Renal cortical epithelial cell (primary cell): ENCODE data around the gene PTGES3. TPM values are rescaled to one million over a fixed set of nuclear protein-coding genes. Genes with fewer than 3 reads are reported as not detected.
A peak's percentile ranks its signal among the peaks of the same experiment; 100 is the strongest.
"Not testable (repeated sequence)": the region's sequence is repeated elsewhere in the genome, so short reads cannot be mapped to it uniquely, and the experiment has no call there.

Source experiments
- DNase-seq: peaks from one replicate; pipeline ENCODE4 v3.0.0-alpha.2; 2011; ENCODE audit warnings: low read depth
- total RNA-seq: library from RNA; depleted of rRNA; stranded (reverse); fragments of >200 nt; gene quantifications from 2 replicates; pipeline ENCODE4 v1.2.3, GENCODE V29; 2014

PTGES3 gene
- total RNA-seq, 1 donor from 2014 or later = 156 TPM

DNA sequence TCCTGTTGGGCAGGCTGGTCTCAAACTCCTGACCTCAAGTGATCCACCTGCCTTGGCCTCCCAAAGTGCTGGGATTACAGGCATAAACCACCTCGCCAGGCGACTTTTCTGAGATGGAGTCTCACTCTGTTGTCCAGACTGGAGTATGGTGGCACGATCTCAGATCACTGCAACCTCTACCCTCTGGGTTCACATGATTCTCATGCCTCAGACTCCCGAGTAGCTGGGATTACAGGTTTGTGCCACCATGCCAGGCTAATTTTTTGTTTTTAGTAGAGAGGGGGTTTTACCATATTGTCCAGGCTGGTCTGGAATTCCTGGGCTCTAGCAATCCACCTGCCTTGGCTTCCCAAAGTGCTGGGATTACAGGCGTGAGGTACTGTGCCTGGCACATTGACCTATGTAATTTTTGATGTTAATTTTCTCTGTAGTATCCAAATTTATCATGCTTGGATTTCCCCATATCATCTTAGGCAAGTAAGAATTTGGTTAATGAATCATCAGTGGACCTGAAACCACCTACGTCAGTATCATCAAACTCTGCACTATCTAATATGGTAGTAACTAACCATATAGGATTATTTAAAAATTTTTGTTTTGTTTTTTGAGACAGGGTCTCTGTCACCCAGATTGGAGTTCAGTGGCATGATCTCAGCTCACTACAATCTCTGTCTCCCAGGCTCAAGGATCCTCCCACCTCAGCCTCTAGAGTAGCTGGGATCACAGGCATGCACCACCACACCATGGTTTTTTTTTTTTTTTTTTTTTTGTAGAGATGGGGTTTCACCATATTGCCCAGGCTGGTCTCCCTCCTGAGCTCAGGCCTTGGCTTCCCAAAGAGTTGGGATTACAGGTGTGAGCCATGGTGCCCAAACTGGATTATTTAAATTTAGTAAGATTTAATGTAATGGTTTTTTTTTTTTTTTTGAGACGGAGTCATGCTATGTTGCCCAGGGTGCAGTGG, 30.4 kb downstream of the PTGES3 start:
- no peak for DNase-seq

GRCh38 chr12:56653781-56654180, 34.3 kb downstream of the PTGES3 start:
- not testable (repeated sequence) for DNase-seq

DNA sequence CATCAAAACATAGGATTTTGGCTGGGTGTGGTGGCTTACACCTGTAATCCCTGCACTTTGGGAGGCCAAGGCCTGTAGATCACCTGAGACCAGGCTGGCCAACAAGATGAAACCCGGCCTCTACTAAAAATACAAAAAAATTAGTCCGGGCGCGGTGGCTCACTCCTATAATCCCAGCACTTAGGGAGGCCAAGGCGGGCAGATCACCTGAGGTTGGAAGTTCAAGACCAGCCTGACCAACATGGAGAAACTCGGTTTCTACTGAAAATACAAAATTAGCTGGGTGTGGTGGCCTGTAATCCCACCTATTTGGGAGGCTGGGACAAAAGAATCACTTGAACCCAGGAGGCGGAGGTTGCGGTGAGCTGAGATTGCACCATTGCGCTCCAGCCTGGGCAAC, 40.1 kb downstream of the PTGES3 start:
- not testable (repeated sequence) for DNase-seq

GRCh38 chr12:56645717-56646446, 42.2 kb downstream of the PTGES3 start, which contains the start of gene ATP5F1B:
Gene ATP5F1B, minus strand, starts transcription at chr12:56645984. Its CDS starts 21 bp downstream, at chr12:56645963.
- DNase-seq = peak; percentile 100

DNA sequence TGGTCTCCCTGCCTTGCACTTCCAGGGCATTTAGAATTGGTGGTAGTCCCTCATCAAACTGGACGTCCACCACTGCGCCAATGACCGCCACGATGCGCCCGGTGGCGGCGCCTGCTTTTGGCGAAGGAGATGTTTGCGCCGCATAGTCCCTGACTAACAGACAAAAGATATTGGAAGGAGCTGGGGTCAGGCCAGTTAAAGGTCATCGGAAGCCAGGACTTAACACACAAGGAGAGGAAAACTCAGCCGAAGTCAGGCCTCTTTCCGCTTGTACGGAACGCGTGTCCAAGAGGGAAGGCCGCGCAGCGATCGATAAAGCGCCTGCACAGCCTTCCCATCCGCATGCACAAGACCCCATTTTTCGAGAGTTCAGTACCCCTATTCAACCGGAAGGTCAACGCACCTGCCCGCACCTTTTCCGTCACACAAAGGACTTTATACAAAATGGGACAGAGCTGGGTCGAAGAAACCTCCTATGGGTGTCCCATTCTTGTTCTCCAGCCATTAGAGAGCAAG, 42.8 kb downstream of the PTGES3 start:
- DNase-seq = no peak

DNA sequence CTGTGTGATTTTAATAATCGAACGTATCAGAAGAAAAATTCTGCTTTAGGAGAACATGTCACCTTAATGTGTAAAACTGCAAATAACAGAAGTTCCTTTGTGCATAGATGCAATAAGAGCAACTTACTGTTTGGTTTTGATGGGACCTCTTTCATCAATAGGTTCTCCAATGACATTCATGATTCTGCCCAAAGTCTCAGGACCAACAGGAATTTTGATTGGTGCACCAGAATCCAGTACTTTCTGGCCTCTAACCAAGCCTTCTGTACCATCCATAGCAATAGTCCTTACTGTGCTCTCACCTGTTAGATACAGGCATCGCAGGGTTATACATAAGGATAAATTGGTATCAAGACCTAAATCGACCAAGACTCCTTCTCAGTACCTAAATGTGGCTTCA, 43.4 kb downstream of the PTGES3 start:
- DNase-seq = no peak

DNA sequence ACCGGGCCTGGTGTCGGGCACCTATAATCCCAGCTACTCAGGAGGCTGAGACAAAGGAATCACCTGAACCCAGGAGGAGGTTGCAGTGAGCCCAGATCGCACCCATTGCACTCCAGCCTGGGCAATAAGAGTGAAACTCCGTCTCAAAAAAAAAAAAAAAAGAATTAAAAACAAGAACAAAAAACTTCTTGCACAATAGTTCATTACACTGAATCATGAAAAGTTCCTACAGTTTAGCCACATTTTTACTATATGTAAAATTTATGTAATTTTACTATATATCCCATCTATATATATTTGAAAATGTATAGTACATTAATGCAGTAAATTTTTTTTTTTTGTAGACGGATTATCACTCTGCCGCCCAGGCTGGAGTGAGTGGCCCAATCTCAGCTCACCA, 46.9 kb downstream of the PTGES3 start:
- DNase-seq = no peak

- no peak for DNase-seq
These were observed 50.5 kb downstream of the PTGES3 start for GRCh38 chr12:56637621-56638020.

GRCh38 chr12:56636675-56637540, 51.2 kb downstream of the PTGES3 start:
- DNase-seq = peak; percentile 99

DNA sequence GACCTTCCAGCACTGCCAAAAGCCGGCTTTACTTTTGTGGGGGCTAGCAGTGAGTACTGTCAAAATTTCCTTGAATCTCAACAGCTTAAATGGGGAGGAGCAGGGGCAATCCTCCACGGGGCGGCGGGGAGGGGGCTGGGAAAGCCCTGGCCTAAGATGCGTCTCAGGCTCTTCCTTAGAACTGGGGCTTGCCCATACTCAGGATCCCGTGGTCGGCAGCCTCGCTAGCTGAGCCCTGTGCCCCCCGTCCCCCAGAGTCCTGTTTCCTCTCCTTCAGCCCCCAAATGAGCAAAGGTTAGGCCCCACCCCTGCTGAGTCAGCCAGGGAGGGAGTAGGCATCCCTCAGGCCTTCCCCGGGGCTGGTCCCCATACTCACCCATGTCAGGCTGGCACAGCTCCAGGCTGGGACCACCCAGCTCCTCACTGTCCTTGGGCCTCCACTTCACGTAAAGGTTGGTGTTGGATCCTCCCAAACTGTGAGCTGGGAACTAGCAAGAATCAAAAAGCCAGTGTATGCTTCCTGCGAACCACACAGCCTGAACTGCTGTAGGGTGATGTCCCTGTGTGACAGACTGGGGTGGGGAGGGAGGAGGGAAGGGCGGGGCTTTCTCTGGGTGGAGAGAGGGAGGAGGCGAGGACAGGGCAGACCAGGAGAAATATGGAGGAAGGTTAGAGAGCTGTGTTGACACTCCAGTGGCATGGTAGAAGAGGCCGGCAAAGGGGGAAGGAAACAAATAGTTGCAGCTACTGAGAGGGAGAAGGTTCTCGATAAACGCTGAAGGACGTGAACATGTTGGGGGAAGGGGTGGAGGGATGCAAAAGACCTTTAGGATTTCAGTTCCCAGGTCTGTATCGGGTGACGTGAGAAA, 52.0 kb downstream of the PTGES3 start:
- peak; percentile 81 for DNase-seq

DNA sequence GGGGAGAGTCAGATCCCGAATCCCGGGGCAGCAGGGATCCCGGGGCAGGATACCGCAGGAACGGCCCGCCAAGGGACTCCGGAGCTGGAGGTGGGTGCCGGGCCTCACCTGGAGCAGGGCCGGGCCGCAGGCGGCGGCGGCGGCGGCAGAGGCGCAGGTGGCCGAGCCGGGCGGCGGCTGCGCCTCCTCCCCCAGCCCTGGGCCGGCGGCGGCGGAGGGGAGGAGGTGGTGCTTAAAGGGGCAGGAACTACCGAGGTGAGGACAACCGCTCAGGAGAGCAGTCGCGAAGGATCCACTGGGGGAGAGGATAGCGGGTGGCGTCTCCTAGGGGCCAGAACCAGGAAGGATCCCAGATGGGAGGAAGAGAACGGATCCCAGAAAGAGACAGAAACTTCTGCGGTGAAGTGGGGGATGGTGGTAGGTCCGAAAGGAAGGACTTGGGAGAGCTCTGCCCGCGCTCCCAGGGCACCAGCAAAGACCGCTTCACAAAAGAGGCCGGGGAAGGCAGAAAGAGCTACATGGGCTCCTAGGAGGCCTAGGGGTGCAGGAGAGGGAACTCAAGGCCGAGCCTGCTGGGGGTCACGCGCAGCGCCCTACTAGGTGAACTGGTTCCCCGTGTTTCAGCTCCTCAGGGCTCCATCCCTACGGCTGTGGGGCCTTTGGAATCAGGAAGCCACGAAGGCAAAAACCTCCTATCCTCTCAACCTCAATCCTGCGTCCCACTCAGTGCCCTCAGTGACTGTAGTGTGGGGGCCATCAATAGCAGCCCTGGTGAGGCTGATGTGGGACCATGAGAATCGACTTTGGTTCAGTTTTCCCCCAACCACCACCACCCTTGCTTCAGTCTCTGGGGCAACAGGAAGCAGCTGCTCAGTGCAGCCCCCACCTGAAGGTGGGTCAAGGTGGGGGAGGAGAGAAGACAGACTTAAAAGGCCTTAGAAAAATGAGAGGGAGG, 53.0 kb downstream of the PTGES3 start:
- DNase-seq = peak; percentile 82

- peak; percentile 51 for DNase-seq
These were observed 53.7 kb downstream of the PTGES3 start for GRCh38 chr12:56634242-56634836.

DNA sequence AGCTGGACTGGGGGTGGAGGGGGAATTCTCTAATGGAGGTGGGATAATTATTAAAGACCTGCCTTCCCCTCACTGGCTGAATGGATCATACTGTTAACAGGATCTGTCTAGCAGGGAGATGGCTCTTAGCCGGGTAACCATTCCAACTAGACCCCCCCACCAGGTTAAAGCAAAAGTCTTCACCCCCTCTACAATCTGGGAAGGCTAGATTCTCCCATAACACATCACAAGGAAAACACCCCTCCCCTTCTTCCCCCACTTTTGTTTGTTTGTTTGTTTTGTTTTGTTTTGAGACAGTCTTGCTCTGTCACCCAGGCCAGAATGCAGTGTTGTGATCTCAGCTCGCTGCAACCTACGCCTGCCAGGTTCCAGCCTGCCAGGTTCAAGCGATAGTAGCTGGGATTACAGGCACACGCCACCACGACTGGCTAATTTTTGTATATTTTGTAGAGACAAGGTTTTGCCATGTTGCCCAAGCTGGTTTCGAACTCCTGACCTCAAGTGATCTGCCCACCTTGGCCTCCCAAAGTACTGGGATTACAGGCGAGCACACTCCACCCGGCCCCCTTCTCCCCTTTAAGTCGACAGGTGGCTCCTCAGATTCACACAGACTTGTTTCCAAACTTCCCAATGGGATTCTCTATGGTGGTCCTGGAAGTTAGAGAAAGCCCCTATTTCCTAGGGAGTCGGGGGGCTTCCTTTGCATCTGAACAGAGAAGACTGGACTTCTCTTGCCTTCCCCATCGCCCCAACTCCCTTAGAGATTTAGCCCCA, 54.4 kb downstream of the PTGES3 start:
- DNase-seq = no peak

- DNase-seq = no peak
These were observed 55.2 kb downstream of the PTGES3 start for GRCh38 chr12:56632701-56633467.

- peak; percentile 25 for DNase-seq
These were observed 56.0 kb downstream of the PTGES3 start for GRCh38 chr12:56631790-56632700.

DNA sequence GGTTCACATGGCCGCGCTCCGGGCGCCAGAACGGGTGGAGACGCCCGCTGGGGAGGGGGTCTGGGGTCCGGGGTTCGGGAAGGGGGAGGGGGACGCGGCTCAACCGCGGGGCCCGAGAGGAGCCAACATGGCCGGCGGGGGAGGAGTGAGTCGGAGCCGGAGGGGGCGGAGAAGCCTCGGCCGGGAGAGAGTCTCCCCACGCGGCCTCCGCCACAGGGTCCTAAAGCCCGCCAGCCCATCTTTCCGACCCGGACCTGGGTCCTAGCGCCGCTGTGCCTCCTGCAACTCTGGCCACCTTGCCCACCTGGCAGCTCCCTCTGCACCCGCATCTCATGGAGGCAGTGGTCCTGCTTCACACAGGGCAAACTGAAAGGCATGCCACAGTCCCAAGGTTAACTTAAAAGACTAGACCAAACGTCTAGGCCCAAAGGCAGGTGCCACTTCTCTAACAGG, 57.9 kb downstream of the PTGES3 start, which contains the start of gene BAZ2A:
Gene BAZ2A, minus strand, starts transcription at position 147 of the 453 bp plus-strand sequence. CDS start 12,796 bp downstream, outside the sequence.
- peak; percentile 47 for DNase-seq
